ENCODE results near the gene KCNMA1. TPM values are rescaled to one million over a fixed set of nuclear protein-coding genes. Genes with fewer than 3 reads are reported as not detected.

The KCNMA1 gene
- total RNA-seq, 1 donor from 2014 or later = 15.8 TPM

DNA sequence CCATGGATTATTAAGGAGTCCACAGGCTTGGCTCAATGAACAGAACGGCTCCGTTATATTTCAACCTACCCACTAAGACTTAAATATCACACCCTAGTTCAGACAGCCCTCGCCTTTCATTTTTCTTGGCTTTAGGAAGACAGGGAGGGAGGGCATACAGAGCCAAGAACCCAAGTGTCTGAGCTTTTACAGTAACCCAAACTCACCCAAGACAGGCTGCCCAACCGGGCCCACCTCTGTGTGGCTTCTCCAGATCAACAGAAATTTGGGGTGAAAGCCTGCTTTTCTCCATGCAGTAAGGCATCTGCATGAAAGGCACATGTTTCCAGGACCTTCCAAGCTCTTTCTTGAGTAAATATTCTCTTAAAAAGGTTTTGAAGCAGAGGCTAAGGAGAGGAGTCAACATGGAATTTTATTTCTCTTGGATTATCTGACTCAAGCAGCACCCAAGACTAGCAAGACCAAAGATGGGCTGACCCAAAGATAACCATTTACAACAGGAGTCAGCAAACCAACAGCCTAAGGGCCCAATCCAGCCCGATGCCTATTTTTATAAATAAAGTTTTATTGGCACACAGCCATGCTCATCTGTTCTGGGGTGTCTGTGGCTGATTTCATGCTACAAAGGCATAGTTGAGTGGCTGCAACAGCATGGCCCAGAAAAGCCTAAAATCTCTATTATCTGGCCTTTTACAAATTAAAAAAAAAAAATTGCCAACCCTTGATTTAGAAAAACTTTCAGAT, 90.1 kb downstream of the KCNMA1 start:
- no peaks in the 10 kb centered on the region for H3K36me3 ChIP-seq (ENCODE audit: control insufficient read depth, insufficient read depth, low read length)
- FAIRE-seq = no peak

DNA sequence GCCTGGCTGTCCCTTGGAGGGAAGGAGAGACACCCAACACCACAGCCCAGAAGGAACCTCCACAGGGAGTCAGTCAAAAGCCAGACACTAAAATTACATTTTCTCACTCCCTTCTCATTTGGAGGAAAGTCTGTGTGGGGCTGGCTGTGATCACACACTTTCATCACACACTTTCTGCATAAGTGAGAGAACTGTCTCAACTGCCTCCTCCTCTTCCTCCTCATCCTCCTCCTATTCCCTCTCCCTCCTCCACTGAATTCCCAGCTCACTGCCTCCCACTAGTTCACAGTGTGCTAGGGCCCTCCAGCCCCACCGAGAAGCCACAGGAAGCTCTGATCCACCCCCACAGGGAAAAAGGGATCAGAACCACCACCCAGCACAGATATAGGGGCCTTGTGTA, 91.6 kb downstream of the KCNMA1 start:
- H3K4me3 ChIP-seq (ENCODE audit: low read depth, low read length) = no peak overlapping the region
- FAIRE-seq = no peak
- H3K27me3 ChIP-seq (ENCODE audit: control insufficient read depth, insufficient read depth, low read length) = no peaks in the 10 kb centered on the region
- TF ChIP-seq, protein P1, sequence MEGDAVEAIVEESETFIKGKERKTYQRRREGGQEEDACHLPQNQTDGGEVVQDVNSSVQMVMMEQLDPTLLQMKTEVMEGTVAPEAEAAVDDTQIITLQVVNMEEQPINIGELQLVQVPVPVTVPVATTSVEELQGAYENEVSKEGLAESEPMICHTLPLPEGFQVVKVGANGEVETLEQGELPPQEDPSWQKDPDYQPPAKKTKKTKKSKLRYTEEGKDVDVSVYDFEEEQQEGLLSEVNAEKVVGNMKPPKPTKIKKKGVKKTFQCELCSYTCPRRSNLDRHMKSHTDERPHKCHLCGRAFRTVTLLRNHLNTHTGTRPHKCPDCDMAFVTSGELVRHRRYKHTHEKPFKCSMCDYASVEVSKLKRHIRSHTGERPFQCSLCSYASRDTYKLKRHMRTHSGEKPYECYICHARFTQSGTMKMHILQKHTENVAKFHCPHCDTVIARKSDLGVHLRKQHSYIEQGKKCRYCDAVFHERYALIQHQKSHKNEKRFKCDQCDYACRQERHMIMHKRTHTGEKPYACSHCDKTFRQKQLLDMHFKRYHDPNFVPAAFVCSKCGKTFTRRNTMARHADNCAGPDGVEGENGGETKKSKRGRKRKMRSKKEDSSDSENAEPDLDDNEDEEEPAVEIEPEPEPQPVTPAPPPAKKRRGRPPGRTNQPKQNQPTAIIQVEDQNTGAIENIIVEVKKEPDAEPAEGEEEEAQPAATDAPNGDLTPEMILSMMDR (IDR thresholded peaks at IDR 0.05; ENCODE audit: insufficient read depth, low read length, severe bottlenecking) = no peak
- no peaks in the 10 kb centered on the region for H3K36me3 ChIP-seq (ENCODE audit: control insufficient read depth, insufficient read depth, low read length)
- no peak for DNase-seq (ENCODE audit: low read depth)

More for the DNA sequence above, 90.1 kb downstream of the KCNMA1 start:
- TF ChIP-seq, protein P1 (IDR thresholded peaks at IDR 0.05; ENCODE audit: insufficient read depth, low read length, severe bottlenecking) = no peak
- Histone ChIP-seq H3K27me3 (ENCODE audit: control insufficient read depth, insufficient read depth, low read length) (no peaks in the 10 kb centered on the region), H3K4me3 (ENCODE audit: low read depth, low read length) (no peak overlapping the region)
- DNase-seq (ENCODE audit: low read depth) = no peak

DNA sequence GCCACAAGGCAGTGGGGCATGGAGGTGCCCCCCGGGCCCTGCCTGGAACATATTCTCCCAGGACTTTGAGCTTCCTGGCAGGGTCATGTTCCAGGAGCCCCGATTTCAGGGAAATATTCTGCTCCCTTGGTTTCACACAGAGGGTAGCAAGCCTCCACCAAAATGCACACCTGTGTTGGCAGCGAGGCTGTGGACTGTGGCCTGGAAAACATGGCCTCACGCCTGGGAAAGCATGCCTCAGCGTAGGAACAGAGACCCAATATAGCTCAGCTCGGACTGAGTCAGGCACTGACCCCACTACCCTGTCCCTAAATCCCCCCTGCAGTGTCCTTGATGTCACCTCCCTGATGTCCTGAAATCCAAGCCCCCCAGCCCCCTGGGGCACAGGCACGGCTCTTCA, 92.0 kb downstream of the KCNMA1 start:
- Histone ChIP-seq H3K4me3 (ENCODE audit: low read depth, low read length) (no peak overlapping the region), H3K36me3 (ENCODE audit: control insufficient read depth, insufficient read depth, low read length) (no peaks in the 10 kb centered on the region), H3K27me3 (ENCODE audit: control insufficient read depth, insufficient read depth, low read length) (no peaks in the 10 kb centered on the region)
- no peak for FAIRE-seq
- DNase-seq (ENCODE audit: low read depth) = no peak
- TF ChIP-seq, protein P1 (IDR thresholded peaks at IDR 0.05; ENCODE audit: insufficient read depth, low read length, severe bottlenecking) = no peak

DNA sequence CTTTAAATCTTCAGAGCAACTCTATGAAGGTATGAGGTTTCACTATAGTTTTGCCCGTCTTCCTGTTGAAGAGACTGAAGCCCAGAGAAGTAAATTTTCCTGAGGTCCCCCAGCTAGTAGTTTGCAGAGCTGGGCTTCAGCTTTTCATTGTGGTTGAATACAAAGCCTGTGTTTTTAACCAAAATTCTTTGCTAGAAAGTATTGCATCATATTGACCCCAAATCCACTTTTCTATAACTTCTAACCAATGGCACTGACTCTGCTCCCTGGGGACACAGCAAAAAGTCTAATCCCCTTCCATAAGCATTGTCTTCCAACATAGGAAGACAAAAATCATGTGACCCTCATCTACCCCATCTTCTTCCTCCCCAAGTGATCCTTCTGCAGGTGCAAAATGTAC, 93.0 kb downstream of the KCNMA1 start:
- Histone ChIP-seq H3K27me3 (ENCODE audit: control insufficient read depth, insufficient read depth, low read length) (no peaks in the 10 kb centered on the region), H3K36me3 (ENCODE audit: control insufficient read depth, insufficient read depth, low read length) (no peaks in the 10 kb centered on the region), H3K4me3 (ENCODE audit: low read depth, low read length) (no peak overlapping the region)
- TF ChIP-seq, protein P1 (IDR thresholded peaks at IDR 0.05; ENCODE audit: insufficient read depth, low read length, severe bottlenecking) = no peak
- FAIRE-seq (no peak), DNase-seq (ENCODE audit: low read depth) (no peak)

DNA sequence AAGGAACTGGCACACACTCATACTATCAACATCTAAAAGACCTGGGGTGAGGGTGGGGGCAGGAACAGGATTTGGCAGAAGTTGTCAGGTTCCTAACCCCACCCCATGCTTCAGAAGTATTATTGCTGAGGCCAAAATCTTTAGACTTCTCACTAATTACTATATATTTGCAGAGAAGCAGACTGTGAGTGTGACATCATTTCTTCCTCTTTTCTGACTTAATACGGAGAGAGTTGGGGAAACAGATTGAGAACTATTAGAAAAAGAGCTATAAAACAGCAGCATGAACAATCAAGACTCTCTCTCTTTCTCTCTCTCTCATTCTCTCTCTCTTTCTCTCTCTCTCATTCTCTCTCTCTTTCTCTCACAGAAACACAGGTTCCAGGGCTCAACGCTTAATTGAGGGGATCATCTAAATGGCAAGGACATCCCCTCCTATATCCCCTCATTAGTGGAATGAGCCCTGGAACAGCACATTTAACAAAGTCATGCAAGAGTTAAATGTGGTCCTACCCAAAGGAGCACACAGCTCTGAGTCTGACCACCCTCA, 94.8 kb downstream of the KCNMA1 start:
- Histone ChIP-seq H3K4me3 (ENCODE audit: low read depth, low read length) (no peak overlapping the region), H3K27me3 (ENCODE audit: control insufficient read depth, insufficient read depth, low read length) (no peaks in the 10 kb centered on the region), H3K36me3 (ENCODE audit: control insufficient read depth, insufficient read depth, low read length) (no peaks in the 10 kb centered on the region)
- TF ChIP-seq, protein P1 (IDR thresholded peaks at IDR 0.05; ENCODE audit: insufficient read depth, low read length, severe bottlenecking) = no peak
- no peak for FAIRE-seq
- no peak for DNase-seq (ENCODE audit: low read depth)

All from bronchial epithelial cell (primary cell).